Urinary bladder (tissue), 4 donors: ENCODE results near the gene DNAAF8. TPM values are rescaled to one million over a fixed set of nuclear protein-coding genes. Genes with fewer than 3 reads are reported as not detected.

ENCODE experiments used
- DNase-seq: peaks from one replicate; pipeline ENCODE4 v3.0.0-alpha.2; 2015; ENCODE audit errors: extremely low spot score
- H3K27ac ChIP-seq: one replicate; pipeline ENCODE4 v1.5.1; 2013; ENCODE audit warnings: low read depth, mild to moderate bottlenecking, moderate library complexity
- H3K36me3 ChIP-seq: one replicate; pipeline ENCODE4 v1.6.1; 2013; ENCODE audit warnings: mild to moderate bottlenecking, moderate library complexity; ENCODE audit not compliant: insufficient read depth
- H3K4me1 ChIP-seq: one replicate; pipeline ENCODE4 v1.6.1; 2013; ENCODE audit warnings: mild to moderate bottlenecking, moderate library complexity; ENCODE audit not compliant: insufficient read depth
- H3K4me3 ChIP-seq: one replicate; pipeline ENCODE4 v1.5.1; 2013; ENCODE audit warnings: low read depth, low read length
- WGBS: extraction: QIAGEN DNeasy Blood & Tissue Kit; methylation state at CpG from one replicate; pipeline ENCODE4 v1.1.7; 2013; 5-methylcytosine and 5-hydroxymethylcytosine counted together
- polyA plus RNA-seq: library from polyadenylated mRNA; stranded (reverse); fragments of 200-250 nt; gene quantifications from one replicate; pipeline ENCODE4 v1.2.3, GENCODE V29; 2013
- total RNA-seq: library from RNA; depleted of rRNA; stranded (reverse); fragments of >200 nt; gene quantifications from one replicate; pipeline ENCODE4 v1.2.3, GENCODE V29; 2014
- donor health status: healthy with polysubstance abuse.
- donor health status: healthy.

DNAAF8 gene
- total and polyA plus RNA-seq, 2 donors: 1.3 TPM

DNA sequence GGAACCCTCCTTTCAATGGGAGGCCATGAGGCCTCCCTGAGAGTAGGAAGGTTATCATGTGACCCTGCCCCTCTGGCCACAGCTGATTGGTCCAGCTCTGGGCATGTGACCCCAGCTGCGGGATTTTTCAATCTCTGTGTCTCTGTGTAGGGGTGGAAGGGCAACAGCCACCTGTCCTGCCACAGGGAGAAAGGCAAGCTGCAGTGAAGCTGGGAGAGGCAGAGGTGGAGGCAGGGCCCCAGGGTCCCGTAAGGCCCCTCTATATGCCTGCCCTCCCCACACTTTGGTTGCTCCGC is 10.9 kb downstream of the DNAAF8 start:
- Histone ChIP-seq H3K4me3 (no peak overlapping the region), H3K36me3 (no peaks in the 10 kb centered on the region), H3K27ac (no peak overlapping the region), H3K4me1 (no peaks in the 10 kb centered on the region)
- DNase-seq: no peak
- WGBS: 83% methylated on average over 3 of the region's 3 CpGs

DNA sequence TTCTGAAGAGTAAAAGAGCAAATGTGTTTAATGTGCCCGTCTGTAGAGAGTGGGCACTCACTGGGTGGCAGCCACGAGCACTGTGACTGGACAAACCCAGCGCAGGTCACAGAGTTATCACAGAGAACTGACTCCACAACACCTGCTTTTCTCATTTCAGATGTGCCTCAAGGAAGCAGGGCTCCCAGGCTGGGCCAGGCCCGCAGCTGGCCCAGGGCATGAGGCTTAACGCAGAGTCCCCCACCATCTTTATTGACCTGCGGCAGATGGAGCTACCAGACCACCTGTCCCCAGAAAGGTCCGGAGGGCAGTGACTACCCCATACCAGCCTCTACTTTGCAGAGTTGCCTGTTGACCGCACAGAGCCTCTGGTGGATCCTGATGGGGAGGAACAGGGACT is 11.9 kb downstream of the DNAAF8 start:
- H3K27ac ChIP-seq: no peak overlapping the region
- H3K4me3 ChIP-seq: no peak overlapping the region
- no peak for DNase-seq
- no peaks in the 10 kb centered on the region for H3K4me1 ChIP-seq
- peaks cover 3% of the 10 kb centered on the region for H3K36me3 ChIP-seq
- 78% methylated on average over 8 of the region's 8 CpGs for WGBS

DNA sequence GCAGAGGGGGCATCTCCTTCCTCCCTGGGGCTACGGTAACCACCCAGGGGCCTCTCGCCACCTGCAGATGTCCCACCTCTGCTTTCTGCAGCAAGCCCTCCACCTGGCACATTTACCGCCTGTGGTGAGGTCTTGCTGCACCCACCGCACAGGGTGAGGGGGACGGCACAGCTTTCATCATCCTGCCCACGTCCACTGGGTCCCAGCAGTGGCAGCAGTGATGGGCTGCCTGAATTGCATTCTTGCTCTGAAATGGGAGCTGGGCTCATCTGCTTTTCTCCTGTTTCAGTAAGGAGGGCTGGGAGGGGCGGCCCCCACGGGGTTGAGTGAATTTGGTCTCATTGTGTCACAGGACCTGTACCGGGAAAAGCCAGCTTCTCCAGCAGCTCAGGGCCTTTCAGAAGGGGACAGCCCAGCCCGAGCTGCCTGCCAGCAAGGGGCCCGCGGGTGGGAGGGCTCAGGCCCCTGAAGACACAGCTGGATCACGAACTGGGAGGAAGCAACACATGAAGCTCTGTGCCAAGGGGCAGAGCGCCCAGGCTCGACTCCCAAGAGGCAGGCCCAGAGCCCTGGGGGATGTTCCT is 12.7 kb downstream of the DNAAF8 start:
- peak overlapping the region; percentile 3 for H3K27ac ChIP-seq

DNA sequence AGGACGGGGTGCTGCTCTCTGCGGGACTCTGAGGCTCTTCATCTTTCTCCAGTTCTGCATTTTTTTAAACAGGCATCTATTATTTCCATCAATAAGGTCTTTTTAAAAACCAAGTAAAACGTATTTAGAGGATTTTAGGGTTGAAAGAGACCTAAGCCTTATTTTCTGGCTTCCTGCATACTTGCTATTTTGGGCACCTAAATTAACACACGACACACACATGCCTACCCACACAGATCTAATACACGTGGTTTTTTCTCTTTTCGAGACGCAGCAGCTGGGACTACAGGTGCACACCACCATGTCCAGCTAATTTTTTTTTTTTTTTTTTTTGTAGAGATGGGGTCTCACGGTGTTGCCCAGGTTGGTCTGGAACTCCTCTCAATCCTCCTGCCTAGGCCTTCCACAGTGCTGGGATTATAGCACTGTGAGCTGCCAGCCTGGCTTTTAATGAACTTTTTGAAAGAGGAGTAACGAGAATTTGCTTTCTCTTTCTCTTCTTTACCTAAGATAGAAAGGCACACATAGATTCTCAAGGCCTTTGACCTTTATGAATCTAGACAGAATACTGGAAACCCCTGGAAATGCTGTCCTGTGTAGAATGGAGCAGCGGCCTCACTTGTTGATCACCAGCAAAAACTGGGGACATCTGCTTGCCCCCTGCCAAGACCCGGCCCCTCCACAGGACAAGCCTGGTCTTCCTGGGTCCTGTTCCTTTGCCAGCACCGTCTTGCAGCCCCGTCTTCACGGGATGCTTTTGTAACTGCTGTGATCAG is 13.8 kb downstream of the DNAAF8 start:
- peaks cover 3% of the 10 kb centered on the region for H3K36me3 ChIP-seq
- no peak for DNase-seq
- no peaks in the 10 kb centered on the region for H3K4me1 ChIP-seq
- no peak overlapping the region for H3K27ac ChIP-seq
- no peak overlapping the region for H3K4me3 ChIP-seq
- WGBS: 77% methylated on average over 14 of the region's 14 CpGs

More for the DNA sequence above, 12.7 kb downstream of the DNAAF8 start:
- peaks cover 3% of the 10 kb centered on the region for H3K36me3 ChIP-seq
- no peak for DNase-seq
- no peaks in the 10 kb centered on the region for H3K4me1 ChIP-seq
- H3K4me3 ChIP-seq: no peak overlapping the region
- 40% methylated on average over 15 of the region's 15 CpGs for WGBS

DNA sequence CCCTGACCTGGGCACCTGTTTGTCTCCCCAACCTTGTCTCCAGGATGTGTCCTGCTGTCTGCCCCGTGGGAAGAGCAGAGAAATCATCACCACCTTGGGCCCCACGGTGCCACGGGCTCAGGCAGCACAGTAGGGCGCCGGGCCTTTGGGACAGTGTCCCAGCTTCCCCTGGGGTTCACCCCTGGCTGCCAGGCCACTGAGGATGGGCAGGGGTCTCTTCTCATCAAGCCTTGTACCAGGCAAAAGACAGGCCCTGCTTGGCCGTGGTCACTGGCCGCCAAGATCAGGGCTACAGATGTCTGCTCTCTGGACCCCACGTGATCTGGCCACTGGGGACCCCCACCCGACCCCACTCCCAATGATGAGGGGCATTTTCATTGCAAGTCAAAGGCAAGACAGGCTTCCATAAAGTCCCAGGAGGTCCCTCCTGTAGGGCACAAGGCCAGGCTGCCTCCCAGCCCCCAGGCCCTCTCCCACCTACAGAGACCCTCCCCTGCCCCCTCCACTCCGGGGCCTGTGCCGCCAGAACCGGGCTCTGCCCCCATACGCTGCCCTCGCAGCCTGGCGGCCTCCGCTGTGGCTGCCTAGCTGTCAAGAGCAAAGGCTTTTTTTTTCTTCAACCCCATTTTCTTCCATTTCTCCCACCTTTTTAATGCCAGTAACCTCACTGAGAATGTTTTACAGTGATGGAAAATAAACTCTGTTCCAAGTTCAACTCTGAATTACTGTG is 14.5 kb downstream of the DNAAF8 start:
- Histone ChIP-seq H3K4me1 (no peaks in the 10 kb centered on the region), H3K4me3 (no peak overlapping the region), H3K27ac (no peak overlapping the region), H3K36me3 (peaks cover 3% of the 10 kb centered on the region)
- no peak for DNase-seq
- 89% methylated on average over 16 of the region's 16 CpGs for WGBS

DNA sequence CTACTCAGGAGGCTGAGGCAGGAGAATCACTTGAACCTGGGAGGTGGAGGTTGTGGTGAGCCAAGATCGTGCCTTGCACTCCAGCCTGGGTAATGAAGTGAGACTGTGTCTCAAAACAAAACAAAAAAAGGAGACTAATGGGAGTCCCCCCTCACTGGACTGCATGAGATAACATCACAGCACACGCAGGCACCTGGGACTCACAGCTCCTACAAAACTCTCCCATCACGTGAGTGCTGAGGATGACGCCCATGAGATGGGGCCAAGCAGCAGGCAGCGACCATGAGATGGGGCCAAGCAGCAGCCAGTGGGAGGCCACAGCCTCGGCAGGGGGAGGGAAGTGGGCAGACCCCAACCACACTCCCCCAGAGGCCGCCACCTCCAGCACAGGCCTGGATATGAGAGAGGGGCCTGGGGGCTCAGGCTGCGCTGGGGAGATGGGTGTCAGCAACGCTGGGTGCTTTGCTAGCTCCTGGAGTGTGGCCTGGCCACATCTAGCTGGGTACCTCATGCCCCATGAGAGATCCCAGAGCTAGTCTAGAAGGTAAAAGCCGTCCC is 15.4 kb downstream of the DNAAF8 start:
- peaks cover 3% of the 10 kb centered on the region for H3K36me3 ChIP-seq

DNA sequence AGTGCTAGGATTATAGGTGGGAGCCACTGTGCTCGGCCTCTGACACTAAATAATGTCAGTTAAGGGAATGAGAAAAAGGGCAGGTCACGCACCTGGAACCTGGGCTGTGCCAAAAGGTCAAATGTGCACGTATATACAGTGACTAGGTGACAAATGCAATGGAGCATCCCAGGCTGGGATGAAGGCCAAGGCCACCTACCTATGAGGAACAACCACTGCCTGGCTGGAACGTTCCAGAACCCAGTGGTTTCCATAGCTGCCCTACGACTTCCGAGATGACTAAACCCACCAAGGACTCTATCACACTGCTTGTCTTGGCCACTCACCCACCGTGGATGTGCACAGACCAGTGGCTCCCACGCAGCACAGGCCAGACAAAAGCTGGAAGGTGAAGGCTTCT is 16.6 kb downstream of the DNAAF8 start:
- H3K36me3 ChIP-seq: peaks cover 3% of the 10 kb centered on the region
- H3K27ac ChIP-seq: no peak overlapping the region
- DNase-seq: no peak
- no peaks in the 10 kb centered on the region for H3K4me1 ChIP-seq
- WGBS: 91% methylated on average over 8 of the region's 8 CpGs
- no peak overlapping the region for H3K4me3 ChIP-seq

More for the DNA sequence above, 15.4 kb downstream of the DNAAF8 start:
- Histone ChIP-seq H3K4me1 (no peaks in the 10 kb centered on the region), H3K4me3 (no peak overlapping the region), H3K27ac (no peak overlapping the region)
- DNase-seq: no peak
- 89% methylated on average over 10 of the region's 10 CpGs for WGBS

DNA sequence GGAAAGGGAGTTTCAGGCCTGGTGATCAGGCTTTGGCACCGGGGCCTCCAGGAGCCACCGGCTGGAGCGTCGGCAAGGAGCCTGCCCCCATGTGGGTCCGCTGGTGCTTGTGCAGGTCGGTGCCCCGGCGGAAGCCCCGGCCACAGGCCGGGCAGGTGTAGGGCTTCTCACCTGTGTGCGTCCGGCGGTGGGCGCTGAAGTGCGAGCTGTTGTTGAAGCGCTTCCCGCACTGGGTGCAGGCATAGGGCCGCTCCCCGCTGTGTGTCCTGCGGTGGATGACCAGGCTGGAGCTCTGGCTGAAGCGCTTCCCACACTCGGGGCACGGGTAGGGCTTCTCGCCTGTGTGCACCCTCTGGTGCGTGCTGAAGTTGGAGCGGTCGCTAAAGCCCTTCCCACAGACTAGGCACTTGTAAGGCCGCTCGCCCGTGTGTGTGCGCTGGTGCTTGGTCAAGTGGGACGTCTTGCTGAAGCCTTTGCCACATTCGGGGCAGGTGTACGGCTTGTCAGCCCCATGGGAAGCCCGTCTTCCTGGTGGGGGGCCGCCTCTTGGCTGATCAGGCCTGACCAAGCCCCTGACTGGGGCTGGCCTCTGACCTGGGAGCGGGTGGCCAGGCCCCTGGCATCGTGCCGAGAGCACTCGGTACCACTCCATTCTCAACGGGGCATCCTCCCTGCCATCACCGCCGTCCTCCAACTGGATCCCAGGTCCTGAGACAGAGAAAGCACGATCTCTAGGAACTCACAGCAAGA is 18.2 kb downstream of the DNAAF8 start:
- WGBS: 96% methylated on average over 44 of the region's 44 CpGs
- H3K27ac ChIP-seq: no peak overlapping the region
- H3K36me3 ChIP-seq: peaks cover 3% of the 10 kb centered on the region

DNA sequence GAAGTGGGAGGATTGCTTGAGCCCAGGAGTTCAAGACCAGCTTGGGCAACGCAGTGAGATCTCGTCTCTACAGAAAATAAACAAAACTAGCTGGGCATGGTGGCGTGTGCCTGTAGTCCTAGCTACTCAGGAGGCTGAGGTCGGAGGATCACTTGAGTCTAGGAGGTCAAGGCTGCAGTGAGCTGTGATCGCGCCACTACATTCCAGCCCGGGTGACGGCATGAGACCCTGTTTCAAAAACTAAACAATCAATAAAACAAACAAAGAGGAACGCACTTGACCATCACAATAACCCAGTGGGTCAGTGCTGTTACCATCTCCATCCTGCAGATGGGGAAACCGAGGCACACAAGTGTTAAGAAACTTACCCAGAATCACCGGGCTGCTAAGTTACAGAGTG is 18.9 kb downstream of the DNAAF8 start:
- Histone ChIP-seq H3K27ac (no peak overlapping the region), H3K36me3 (peaks cover 3% of the 10 kb centered on the region), H3K4me1 (no peaks in the 10 kb centered on the region), H3K4me3 (no peak overlapping the region)
- 93% methylated on average over 11 of the region's 11 CpGs for WGBS
- no peak for DNase-seq

More for the DNA sequence above, 18.2 kb downstream of the DNAAF8 start:
- no peaks in the 10 kb centered on the region for H3K4me1 ChIP-seq
- H3K4me3 ChIP-seq: no peak overlapping the region
- DNase-seq: no peak

DNA sequence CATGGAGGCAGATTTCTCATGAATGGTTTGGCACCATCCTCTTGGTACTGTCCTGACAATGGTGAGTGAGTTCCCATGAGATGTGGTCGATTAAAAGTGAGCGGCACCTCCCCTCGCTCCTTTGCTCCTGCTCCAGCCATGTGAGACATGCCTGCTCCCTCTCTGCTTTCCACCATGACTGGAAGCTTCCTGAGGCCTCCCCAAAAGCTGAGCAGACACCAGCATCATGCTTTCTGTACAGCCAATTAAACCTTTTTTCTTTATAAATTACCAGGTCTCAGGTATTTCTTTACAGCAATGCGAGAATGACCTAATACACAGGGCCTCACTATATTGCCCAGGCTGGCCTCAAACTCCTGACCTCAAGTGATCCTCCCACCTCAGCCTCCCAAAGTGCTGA is 20.5 kb downstream of the DNAAF8 start:
- DNase-seq: no peak
- WGBS: 97% methylated on average over 4 of the region's 4 CpGs
- peaks cover 3% of the 10 kb centered on the region for H3K36me3 ChIP-seq

DNA sequence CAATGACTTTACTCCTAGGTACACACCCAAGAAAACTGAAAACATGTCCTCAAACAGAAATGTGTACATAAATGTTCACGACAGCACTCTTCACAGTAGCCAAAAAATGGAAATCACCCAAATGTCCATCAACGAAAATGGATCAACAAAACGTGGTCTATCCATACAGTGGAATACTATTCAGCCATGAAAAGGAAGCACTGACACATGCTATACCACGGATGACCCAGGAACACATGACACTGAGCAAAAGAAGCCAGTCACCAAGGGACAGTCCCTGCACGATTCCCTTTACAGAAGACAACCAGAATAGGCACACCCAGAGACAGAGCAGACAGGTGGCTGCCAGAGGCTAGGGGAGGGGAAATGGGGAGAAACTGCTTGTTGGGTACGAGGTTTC is 21.4 kb downstream of the DNAAF8 start:
- H3K36me3 ChIP-seq: peaks cover 2% of the 10 kb centered on the region
- WGBS: 98% methylated on average over 6 of the region's 6 CpGs
- no peaks in the 10 kb centered on the region for H3K4me1 ChIP-seq
- H3K4me3 ChIP-seq: no peak overlapping the region
- no peak overlapping the region for H3K27ac ChIP-seq
- no peak for DNase-seq

More for the DNA sequence above, 20.5 kb downstream of the DNAAF8 start:
- H3K4me1 ChIP-seq: no peaks in the 10 kb centered on the region
- no peak overlapping the region for H3K27ac ChIP-seq
- no peak overlapping the region for H3K4me3 ChIP-seq

DNA sequence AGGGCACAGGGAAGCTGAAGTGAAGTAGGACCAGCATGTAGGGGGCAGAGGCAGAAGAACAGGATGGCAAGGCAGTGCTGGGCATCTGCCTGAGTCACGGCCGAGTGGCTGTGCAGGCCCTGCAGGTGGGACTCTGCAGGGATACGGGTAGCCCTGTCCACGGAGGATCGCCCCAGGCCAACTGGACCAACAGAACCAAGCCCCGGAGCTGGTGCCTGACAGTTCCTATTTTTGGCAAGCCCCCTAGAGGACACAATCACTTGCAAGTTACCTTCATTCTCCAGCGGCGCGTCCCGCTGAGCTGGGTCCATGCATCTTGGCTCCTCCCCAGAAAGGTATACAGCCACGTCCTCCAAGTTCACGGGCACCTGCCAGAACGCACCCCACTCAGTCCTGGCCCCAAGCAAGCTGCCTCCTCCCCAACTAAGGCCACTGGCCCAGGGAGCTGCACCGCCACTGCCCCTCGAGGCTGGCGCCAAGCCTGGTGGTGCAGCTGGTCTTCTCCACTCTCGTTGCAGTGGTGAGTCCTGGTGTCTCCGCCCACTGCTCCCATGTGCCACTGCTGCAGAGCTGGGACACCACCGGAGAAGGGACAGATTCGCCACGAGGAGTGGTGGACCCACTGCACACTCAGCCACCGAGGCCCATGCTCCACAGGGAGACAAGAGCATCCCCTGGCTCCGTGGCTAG is 26.0 kb downstream of the DNAAF8 start:
- peaks cover 3% of the 10 kb centered on the region for H3K36me3 ChIP-seq
- H3K4me1 ChIP-seq: peaks cover 2% of the 10 kb centered on the region
- no peak overlapping the region for H3K27ac ChIP-seq
- no peak for DNase-seq
- no peak overlapping the region for H3K4me3 ChIP-seq
- 89% methylated on average over 23 of the region's 23 CpGs for WGBS

DNA sequence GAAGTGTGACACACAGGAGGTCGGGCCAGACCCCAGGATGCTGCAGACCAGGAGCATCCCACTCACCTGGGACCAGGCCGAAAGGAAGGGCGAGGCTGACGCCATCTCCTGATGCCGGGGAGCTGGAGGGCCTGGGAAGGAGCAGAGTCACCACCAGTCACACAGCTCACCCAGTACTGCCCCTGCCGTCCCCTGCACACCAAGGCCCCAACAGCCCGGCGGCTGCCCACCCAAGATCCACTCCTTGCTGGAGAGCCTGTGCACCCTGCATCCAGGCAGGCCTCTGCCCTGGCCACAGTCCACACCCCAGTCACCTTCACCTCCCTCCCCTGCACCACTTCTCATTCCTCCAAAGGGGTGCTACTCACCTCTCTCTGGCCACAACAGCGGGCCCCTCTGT is 27.9 kb downstream of the DNAAF8 start:
- DNase-seq: no peak
- peaks cover 2% of the 10 kb centered on the region for H3K4me1 ChIP-seq
- H3K27ac ChIP-seq: no peak overlapping the region
- WGBS: 94% methylated on average over 9 of the region's 9 CpGs
- H3K4me3 ChIP-seq: no peak overlapping the region
- peaks cover 3% of the 10 kb centered on the region for H3K36me3 ChIP-seq
